ENCODE measurements around the gene LRRC32.

LRRC32 gene

GRCh38 chr11:76662656-76663485, 7.7 kb downstream of the LRRC32 start:
- no peak for DNase-seq (ENCODE audit: low read depth)

GRCh38 chr11:76661834-76662434, 8.6 kb downstream of the LRRC32 start:
- peak; percentile 6 for DNase-seq (ENCODE audit: low read depth)

- DNase-seq (ENCODE audit: low read depth): no peak
These were observed 9.2 kb downstream of the LRRC32 start for GRCh38 chr11:76661306-76661751.

- no peak for DNase-seq (ENCODE audit: low read depth)
These were observed 9.8 kb downstream of the LRRC32 start for GRCh38 chr11:76660533-76661305.

- no peak for DNase-seq (ENCODE audit: low read depth)
These were observed 10.6 kb downstream of the LRRC32 start for GRCh38 chr11:76659672-76660532.

- no peak for DNase-seq (ENCODE audit: low read depth)
These were observed 11.6 kb downstream of the LRRC32 start for GRCh38 chr11:76658651-76659650.

GRCh38 chr11:76658231-76658630, 12.3 kb downstream of the LRRC32 start:
- no peak for DNase-seq (ENCODE audit: low read depth)

- DNase-seq (ENCODE audit: low read depth): no peak
These were observed 13.1 kb downstream of the LRRC32 start for GRCh38 chr11:76657187-76658170.

GRCh38 chr11:76656571-76657081, 13.9 kb downstream of the LRRC32 start:
- no peak for DNase-seq (ENCODE audit: low read depth)

GRCh38 chr11:76656050-76656531, 14.5 kb downstream of the LRRC32 start:
- DNase-seq (ENCODE audit: low read depth): no peak

GRCh38 chr11:76655501-76656049, 15.0 kb downstream of the LRRC32 start:
- no peak for DNase-seq (ENCODE audit: low read depth)

- DNase-seq (ENCODE audit: low read depth): no peak
These were observed 15.6 kb downstream of the LRRC32 start for GRCh38 chr11:76654980-76655379.

- peak; percentile 78 for DNase-seq (ENCODE audit: low read depth)
These were observed 16.2 kb downstream of the LRRC32 start for GRCh38 chr11:76654298-76654851.

GRCh38 chr11:76653674-76654284, 16.8 kb downstream of the LRRC32 start:
- peak; percentile 68 for DNase-seq (ENCODE audit: low read depth)

- no peak for DNase-seq (ENCODE audit: low read depth)
These were observed 17.4 kb downstream of the LRRC32 start for GRCh38 chr11:76653012-76653673.

GRCh38 chr11:76649851-76650372, 20.6 kb downstream of the LRRC32 start:
- no peak for DNase-seq (ENCODE audit: low read depth)

GRCh38 chr11:76649011-76649410, 21.5 kb downstream of the LRRC32 start:
- no peak for DNase-seq (ENCODE audit: low read depth)
